DMS 273 treated with DMSO at 0.1 percent for 48 hours (cell line): ENCODE data around the gene HHIPL1.
A peak's percentile ranks its signal among the peaks of the same experiment; 100 is the strongest.

Experiments
- DNase-seq: peaks from one replicate; lab custom pipeline; 2025; lab: John Stamatoyannopoulos, UW

The HHIPL1 gene

DNA sequence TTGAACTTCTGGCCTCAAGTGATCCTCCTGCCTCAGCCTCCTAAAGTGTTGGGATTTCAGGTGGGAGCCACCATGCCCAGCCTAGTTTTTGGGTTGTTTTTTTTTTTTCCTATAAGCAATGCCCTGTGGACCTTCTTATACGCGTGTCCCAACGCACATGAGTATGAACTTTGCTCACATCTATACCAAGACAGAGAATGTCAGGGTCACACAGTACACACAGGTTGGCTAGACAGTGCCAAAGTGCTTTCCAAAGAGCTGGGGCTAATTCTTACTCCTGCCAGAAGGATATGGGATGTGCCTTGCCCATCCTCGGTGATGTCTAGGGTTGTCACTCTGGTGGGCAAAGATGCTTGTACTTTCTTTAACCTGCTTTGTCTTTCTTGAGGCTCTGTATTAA lies 33.3 kb upstream of the HHIPL1 start:
- DNase-seq = no peak

- DNase-seq = no peak
Observed at GRCh38 chr14:99612071-99612737, 32.7 kb upstream of the HHIPL1 start.

- no peak for DNase-seq
Observed at GRCh38 chr14:99612738-99613330, 32.1 kb upstream of the HHIPL1 start.

- peak; percentile 48 for DNase-seq
Observed at GRCh38 chr14:99615497-99616157, 29.3 kb upstream of the HHIPL1 start.

- DNase-seq = no peak
Observed at GRCh38 chr14:99616832-99617800, 27.8 kb upstream of the HHIPL1 start.

GRCh38 chr14:99619835-99620834 lies 24.8 kb upstream of the HHIPL1 start:
- no peak for DNase-seq

DNA sequence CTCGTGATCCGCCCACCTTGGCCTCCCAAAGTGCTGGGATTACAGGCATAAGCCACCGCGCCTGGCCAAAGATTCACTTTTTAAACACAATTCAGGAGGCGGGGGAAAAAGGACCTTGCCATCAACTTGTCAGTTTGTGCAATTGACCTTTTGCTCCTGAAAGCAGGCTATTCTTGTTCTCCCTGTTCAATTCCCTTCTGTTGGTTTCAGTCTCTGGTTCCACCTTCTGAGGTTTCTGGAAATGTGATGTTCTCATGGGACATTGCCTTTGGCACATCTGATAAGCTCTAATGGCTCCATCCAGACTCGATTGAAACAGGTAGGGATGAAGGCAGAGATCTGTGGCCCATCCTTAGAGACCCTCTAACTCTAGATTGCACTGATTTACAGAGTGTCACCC lies 23.0 kb upstream of the HHIPL1 start:
- no peak for DNase-seq

GRCh38 chr14:99624024-99624423 lies 20.9 kb upstream of the HHIPL1 start:
- no peak for DNase-seq

GRCh38 chr14:99624971-99625370 lies 20.0 kb upstream of the HHIPL1 start:
- no peak for DNase-seq

DNA sequence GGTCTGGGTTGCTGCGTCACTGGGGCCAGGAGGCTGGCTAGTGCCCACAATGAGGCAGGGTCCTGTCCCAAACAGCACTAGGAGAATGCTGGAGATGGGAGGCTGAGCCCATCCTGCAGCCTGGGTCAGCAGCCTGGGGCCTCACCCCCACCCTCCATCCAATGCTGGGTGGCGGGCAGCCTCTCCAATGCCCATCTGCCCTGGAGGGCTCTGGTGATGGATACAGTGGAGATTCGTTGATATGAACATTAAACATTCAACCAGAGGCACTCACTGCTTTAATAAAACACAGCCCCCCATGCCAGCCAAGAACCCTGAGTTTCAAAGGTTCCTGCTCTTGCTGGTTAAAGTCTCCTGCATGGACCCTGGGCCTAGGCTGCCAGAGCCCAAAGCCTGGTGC lies 19.5 kb upstream of the HHIPL1 start:
- DNase-seq = no peak

- DNase-seq = no peak
Observed at GRCh38 chr14:99626041-99626648, 18.8 kb upstream of the HHIPL1 start.

- DNase-seq = no peak
Observed at GRCh38 chr14:99627100-99627499, 17.8 kb upstream of the HHIPL1 start.

DNA sequence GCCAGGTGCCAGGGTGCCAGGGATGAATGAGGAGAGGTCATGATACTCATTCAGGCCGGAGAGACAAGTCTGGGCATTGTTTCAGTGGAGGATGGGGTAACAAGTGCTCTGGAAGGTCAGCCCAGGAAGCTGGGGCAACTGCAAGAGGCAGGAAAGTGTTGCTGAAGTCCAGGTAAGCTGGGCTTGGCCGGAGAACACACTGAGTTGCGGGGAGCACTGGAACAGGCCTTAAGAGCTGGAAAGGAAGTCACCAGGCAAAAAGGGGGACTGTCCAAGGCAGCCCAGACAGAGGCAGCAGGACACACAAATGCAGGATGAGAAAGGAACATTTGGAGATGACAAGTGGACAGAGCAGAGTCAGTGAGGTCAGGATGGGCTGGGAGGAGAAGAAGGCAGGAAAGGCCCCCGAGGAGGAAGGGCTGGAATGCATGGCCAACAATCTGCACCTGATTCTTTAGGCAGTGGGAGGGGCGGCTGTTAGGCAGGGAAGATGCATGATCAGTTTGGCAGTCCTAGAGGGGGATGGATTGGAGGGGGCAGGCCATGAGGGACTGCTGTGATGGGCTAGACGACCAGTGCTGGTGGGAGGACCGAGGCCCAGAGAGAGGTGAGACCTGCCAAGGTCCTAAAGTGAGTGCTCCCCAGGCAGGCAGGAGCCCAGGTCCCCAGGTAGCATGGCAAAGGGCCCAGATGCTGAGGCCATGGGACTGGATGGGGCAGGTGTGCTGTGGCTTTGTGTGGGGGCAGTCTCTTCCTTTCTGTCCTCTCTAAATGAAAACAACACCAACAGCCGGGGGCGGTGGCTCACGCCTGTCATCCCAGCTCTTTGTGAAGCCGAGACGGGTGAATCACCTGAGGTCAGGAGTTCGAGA lies 17.2 kb upstream of the HHIPL1 start:
- no peak for DNase-seq

DNA sequence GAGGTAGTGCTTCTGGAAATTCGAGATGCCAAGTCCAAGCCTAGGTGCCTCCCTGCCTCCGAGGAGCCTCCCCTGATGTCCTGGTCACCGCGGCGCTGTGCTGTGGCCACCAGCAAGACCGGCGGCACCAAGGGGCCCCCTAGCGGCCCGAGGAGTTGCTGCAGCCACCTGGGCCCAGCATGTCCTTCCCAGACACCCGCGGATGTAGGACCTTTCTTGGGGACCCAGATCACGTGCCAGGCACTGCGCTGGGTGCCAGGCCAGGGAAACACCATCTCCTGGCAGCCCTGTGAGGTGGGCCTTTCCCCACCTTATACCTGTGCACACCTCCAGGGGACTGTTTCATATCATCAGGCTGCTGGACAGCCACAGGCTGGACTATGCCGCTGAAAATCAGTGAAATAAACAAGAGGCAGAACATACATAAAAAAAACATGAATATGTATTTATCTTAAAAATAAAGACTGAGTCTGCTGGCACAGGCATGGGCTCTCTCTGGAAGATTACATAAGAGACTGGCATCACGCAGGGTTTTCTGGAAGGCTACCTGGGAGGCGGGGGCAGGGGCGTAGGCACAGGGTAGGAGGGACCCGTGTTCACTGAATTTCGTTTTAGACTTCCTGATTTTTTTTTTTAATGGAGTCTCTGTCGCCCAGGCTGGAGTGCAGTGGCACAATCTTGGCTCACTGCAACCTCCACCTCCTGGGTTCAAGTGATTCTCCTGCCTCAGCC lies 15.9 kb upstream of the HHIPL1 start:
- no peak for DNase-seq

DNA sequence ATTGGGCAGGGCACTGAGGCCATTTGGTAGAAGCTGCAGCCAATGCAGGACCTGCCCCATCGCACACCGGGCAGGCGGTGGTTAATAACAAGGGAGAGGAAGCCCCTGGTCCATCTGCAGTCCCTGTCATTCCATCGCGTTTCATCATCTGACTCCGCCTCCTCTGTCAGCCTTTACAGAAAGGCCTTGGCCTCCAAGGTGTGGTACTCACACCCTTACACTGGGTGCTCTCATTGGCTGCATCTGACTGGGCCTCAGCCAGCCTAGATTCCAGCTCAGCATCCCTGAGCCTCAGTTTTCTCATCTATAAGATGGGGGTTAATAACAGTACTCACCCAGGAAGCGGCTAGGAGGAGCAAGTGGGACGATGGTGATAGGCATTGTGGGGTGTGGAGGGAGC lies 14.7 kb upstream of the HHIPL1 start:
- no peak for DNase-seq

DNA sequence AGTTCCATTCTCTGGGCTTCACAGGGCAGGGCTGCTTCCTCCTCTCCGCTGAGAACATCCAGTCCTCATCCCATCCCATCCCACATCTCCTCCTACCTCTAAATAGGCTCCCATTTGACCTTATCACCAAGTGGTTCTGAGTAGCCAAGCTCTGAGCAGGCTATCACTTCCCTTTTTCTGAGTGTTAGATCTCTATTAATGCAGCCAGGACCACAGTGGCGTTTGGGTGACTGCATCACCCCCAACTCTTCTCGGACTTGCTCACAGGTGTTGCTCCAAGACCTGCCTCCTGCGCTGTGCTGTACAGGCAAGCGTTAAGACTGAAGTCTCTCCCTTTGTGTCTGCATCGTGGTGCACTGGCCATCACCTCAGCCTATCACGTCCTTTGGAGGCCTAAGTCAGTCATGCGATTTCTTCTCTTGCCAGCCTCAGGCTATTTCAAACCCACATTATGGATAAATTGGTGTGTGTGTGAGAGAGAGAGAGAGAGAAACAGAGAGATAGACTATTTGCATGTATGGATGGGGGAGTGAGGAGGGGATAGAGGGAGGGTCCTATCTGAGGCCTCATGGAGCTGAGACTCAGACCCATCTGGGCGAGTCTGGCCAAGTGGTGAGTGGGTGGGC lies 12.4 kb upstream of the HHIPL1 start:
- no peak for DNase-seq

DNA sequence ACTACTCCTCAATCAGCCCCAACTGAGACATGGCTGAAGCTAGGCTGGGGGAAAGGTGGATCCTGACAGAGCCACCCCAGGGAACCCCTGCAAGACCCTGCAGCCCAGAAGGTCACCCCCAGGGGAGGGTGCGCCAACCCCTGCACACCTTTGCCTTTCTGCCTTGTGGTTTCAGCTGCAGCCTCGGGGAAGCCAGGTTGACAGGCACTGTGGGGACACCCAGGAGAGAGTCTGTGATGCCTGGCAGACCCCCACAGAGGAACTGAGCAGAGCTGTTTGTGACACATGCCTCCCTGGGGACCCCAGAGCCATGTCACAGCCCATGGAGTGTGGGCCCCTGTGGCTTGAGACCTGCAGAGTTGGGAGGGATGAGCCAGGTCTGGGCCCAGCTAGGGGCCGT lies 11.8 kb upstream of the HHIPL1 start:
- DNase-seq = no peak

DNA sequence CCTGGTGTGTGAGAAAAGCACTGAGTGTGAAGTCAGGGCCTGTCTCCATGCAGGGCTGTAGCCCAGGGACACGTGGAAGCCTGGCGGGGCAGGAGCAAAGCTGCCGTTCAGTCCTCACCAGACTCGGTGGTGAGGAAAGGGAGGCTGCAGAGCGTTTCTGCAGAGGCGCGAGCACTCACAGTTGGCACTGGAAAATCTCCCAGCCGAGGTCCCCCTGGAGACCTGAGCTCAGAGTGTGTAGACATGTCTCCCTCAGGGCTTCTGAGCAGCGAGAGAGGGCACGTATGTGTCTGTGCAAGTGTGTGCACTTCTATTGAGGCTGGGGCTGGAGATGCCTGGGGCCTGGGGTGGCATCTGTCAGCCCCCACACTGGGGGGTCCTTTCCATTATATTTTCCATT lies 11.0 kb upstream of the HHIPL1 start:
- DNase-seq = no peak

DNA sequence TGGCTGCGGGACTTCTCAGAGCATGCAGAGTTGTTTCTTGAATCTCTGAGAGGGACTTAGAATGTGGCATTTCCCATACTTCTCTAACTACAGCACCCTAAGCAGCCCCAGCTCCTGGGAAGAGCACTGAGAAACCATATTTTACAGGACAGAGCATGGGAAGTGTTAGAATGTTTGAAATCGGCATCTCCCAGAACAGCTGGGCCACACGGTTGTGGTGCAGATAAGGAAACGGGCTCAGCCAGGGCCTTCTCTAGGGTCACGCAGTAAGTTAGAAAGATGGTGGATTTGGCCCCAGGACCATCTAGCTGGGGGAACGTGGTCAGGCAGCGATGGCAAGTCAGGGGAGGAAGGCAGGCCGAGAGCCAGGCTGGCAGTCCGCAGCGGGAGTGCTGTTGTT lies 10.5 kb upstream of the HHIPL1 start:
- no peak for DNase-seq
